Measurements from ENCODE around the gene KRTAP17-1.
"Not testable (repeated sequence)": the region's sequence is repeated elsewhere in the genome, so short reads cannot be mapped to it uniquely, and the experiment has no call there.

Gene KRTAP17-1

GRCh38 chr17:41315204-41315794 lies at the start of gene KRTAP17-1:
Gene KRTAP17-1 (minus strand): TSS chr17:41315710. CDS start chr17:41315650, 60 bp downstream.
- no peak for DNase-seq (ENCODE audit: low read depth in 2 of 2, low spot score in 1 of 2)

- no peak for DNase-seq (ENCODE audit: low read depth in 2 of 2, low spot score in 1 of 2)
Measured at GRCh38 chr17:41363881-41364280, 48.4 kb upstream of the KRTAP17-1 start.

- DNase-seq (ENCODE audit: low read depth in 2 of 2, low spot score in 1 of 2), result no peak
Measured at GRCh38 chr17:41360296-41360995, 44.9 kb upstream of the KRTAP17-1 start.

- DNase-seq (ENCODE audit: low read depth in 2 of 2, low spot score in 1 of 2), result no peak
Measured at GRCh38 chr17:41354536-41354935, 39.0 kb upstream of the KRTAP17-1 start.

GRCh38 chr17:41352597-41353366 lies 37.3 kb upstream of the KRTAP17-1 start:
- no peak for DNase-seq (ENCODE audit: low read depth in 2 of 2, low spot score in 1 of 2)

GRCh38 chr17:41351177-41351576 lies 35.7 kb upstream of the KRTAP17-1 start:
- DNase-seq (ENCODE audit: low read depth in 2 of 2, low spot score in 1 of 2), result no peak

- not testable (repeated sequence) for DNase-seq (ENCODE audit: low read depth in 2 of 2, low spot score in 1 of 2)
Measured at GRCh38 chr17:41350381-41350878, 34.9 kb upstream of the KRTAP17-1 start, which contains the start of gene KRT33A. Gene KRT33A (minus strand): TSS chr17:41350828. CDS start chr17:41350767, 61 bp downstream.

- DNase-seq (ENCODE audit: low read depth in 2 of 2, low spot score in 1 of 2), result no peak
Measured at GRCh38 chr17:41347869-41348760, 32.6 kb upstream of the KRTAP17-1 start.

- not testable (repeated sequence) for DNase-seq (ENCODE audit: low read depth in 2 of 2, low spot score in 1 of 2)
Measured at GRCh38 chr17:41346421-41346820, 30.9 kb upstream of the KRTAP17-1 start.

GRCh38 chr17:41345992-41346391 lies 30.5 kb upstream of the KRTAP17-1 start:
- no peak for DNase-seq (ENCODE audit: low read depth in 2 of 2, low spot score in 1 of 2)

- no peak for DNase-seq (ENCODE audit: low read depth in 2 of 2, low spot score in 1 of 2)
Measured at GRCh38 chr17:41343029-41343428, 27.5 kb upstream of the KRTAP17-1 start.

- no peak for DNase-seq (ENCODE audit: low read depth in 2 of 2, low spot score in 1 of 2)
Measured at GRCh38 chr17:41340934-41341861, 25.7 kb upstream of the KRTAP17-1 start.

GRCh38 chr17:41340494-41340893 lies 25.0 kb upstream of the KRTAP17-1 start:
- no peak for DNase-seq (ENCODE audit: low read depth in 2 of 2, low spot score in 1 of 2)

GRCh38 chr17:41339571-41340172 lies 24.2 kb upstream of the KRTAP17-1 start:
- DNase-seq (ENCODE audit: low read depth in 2 of 2, low spot score in 1 of 2), result no peak

- peak in 1 of 2 donors; percentile 19 for DNase-seq (ENCODE audit: low read depth in 2 of 2, low spot score in 1 of 2)
Measured at GRCh38 chr17:41338961-41339485, 23.5 kb upstream of the KRTAP17-1 start.

GRCh38 chr17:41335747-41336146 lies 20.2 kb upstream of the KRTAP17-1 start:
- no peak for DNase-seq (ENCODE audit: low read depth in 2 of 2, low spot score in 1 of 2)

- no peak for DNase-seq (ENCODE audit: low read depth in 2 of 2, low spot score in 1 of 2)
Measured at GRCh38 chr17:41334385-41335305, 19.1 kb upstream of the KRTAP17-1 start.

GRCh38 chr17:41333836-41334235 lies 18.3 kb upstream of the KRTAP17-1 start:
- no peak for DNase-seq (ENCODE audit: low read depth in 2 of 2, low spot score in 1 of 2)

Measured in stimulated activated CD8-positive, alpha-beta memory T cell treated with anti-CD3 and anti-CD28 coated beads, Interleukin-4, amount 100 ng/mL, for 4 hours (primary cell).